Panc1 (cell line): Measurements from ENCODE around the gene PDE4A. TPM values are rescaled to one million over a fixed set of nuclear protein-coding genes. Genes with fewer than 3 reads are reported as not detected.

ENCODE experiments used
- ATAC-seq: fragments of 200-7000 bp; cut with Tn5 transposase; 2 replicates; pipeline ENCODE4 v1.9.1; 2020; ENCODE audit warnings: mild to moderate bottlenecking, moderate library complexity
- BruUV-seq: library from RNA; stranded (reverse); fragments of 400-500 nt; replicated peaks from 2 replicates; lab custom pipeline; 2021; lab: Mats Ljungman, UMichigan
- CTCF ChIA-PET: fragments of 300-600 bp; sonication (Branson Sonifier 250); formaldehyde crosslinking; loops from one replicate; lab custom pipeline; 2022; ENCODE audit warnings: antibody characterized with exemption; lab: Charles Lee
- POLR2A ChIA-PET: fragments of 300-600 bp; sonication (Branson Sonifier 250); formaldehyde crosslinking; loops from one replicate; lab custom pipeline; 2022; ENCODE audit warnings: antibody characterized with exemption; lab: Charles Lee
- DNase-seq: peaks from one replicate; pipeline ENCODE4 v3.0.0-alpha.2; 2010; ENCODE audit warnings: low read depth, low spot score
- H3K27ac ChIP-seq: 2 replicates; pipeline ENCODE4 v1.5.1; 2011; ENCODE audit warnings: mild to moderate bottlenecking, low read length, inconsistent platforms
- H3K27me3 ChIP-seq: fragments of 200-500 bp; sonication (Bioruptor generic); 2 replicates; pipeline ENCODE4 v1.6.0; 2014; ENCODE audit warnings: low read length, inconsistent platforms; ENCODE audit not compliant: control insufficient read depth, insufficient read depth
- H3K36me3 ChIP-seq: fragments of 200-500 bp; sonication (Bioruptor generic); 2 replicates; pipeline ENCODE4 v1.5.1; 2014; ENCODE audit warnings: inconsistent platforms, mild to moderate bottlenecking, low read length, moderate library complexity; ENCODE audit not compliant: control insufficient read depth, insufficient read depth
- H3K4me1 ChIP-seq: 2 replicates; pipeline ENCODE4 v1.5.1; 2011; ENCODE audit warnings: inconsistent platforms, mild to moderate bottlenecking, low read length, moderate library complexity; ENCODE audit not compliant: control insufficient read depth, insufficient read depth
- H3K4me3 ChIP-seq, 2 experiments: 2 replicates each; pipeline ENCODE4 v1.5.1; 2011 to 2012; ENCODE audit warnings: low read depth in 2 of 2, low read length in 2 of 2, mild to moderate bottlenecking in 2 of 2, inconsistent platforms in 1 of 2, moderate library complexity in 1 of 2
- H3K9me3 ChIP-seq: fragments of 200-500 bp; sonication (Bioruptor generic); 2 replicates; pipeline ENCODE4 v1.5.1; 2014; ENCODE audit warnings: low read depth, mild to moderate bottlenecking, inconsistent platforms, low read length, moderate library complexity; ENCODE audit not compliant: control insufficient read depth, insufficient read depth
- POLR2AphosphoS5 ChIP-seq: IDR thresholded peaks from 2 replicates; pipeline ENCODE4 v1.6.1; 2012; ENCODE audit warnings: mild to moderate bottlenecking, low read depth, low read length, moderate library complexity
- SIN3A ChIP-seq: IDR thresholded peaks from 2 replicates; pipeline ENCODE4 v1.6.1; 2012; ENCODE audit warnings: low read depth, mild to moderate bottlenecking, low read length, moderate library complexity, borderline replicate concordance; ENCODE audit not compliant: insufficient read depth
- TCF7L2 ChIP-seq: IDR thresholded peaks from 2 replicates; pipeline ENCODE4 v1.6.1; 2011; ENCODE audit warnings: mild to moderate bottlenecking, low read depth, low read length, inconsistent platforms
- in situ Hi-C: cut with HindIII; loops from 2 replicates; pipeline ENCODE4 v1.10.0; 2016; ENCODE audit warnings: low sequenced_read_pairs, low pct_unique_long_range_greater_than_20kb
- intact Hi-C: fragments of 100-400 bp; cut with micrococcal nuclease; formaldehyde crosslinking; loops from one replicate; pipeline ENCODE4 v1.10.0; 2022; ENCODE audit not compliant: unreplicated experiment
- total RNA-seq: library from RNA; stranded (reverse); gene quantifications from one replicate; pipeline ENCODE4 v1.2.1, GENCODE V29; 2021; ENCODE audit not compliant: unreplicated experiment
- TF ChIP-seq, protein P1 (sequence below): fragments of 450-650 bp; IDR thresholded peaks from 2 replicates; pipeline ENCODE4 v1.5.1; 2017; ENCODE audit warnings: mild to moderate bottlenecking
- TF ChIP-seq, protein P2 (sequence below), 2 experiments: IDR thresholded peaks; 2 replicates each; pipeline ENCODE4 v1.6.1; 2011 to 2012; ENCODE audit warnings: low read depth in 2 of 2, control low read depth in 1 of 2, low read length in 1 of 2, mild to moderate bottlenecking in 1 of 2, moderate library complexity in 1 of 2; ENCODE audit not compliant: insufficient read depth in 1 of 2

Gene PDE4A
- total RNA-seq, 1 experiment from 2014 or later = 25.8 TPM

GRCh38 chr19:10412257-10412977 lies 7.9 kb upstream of the PDE4A start:
- in situ Hi-C loops (no loop called here), intact Hi-C loops (no loop called here)
- Histone ChIP-seq H3K36me3 (no peaks in the 10 kb centered on the region), H3K4me1 (0 out of 2 replicates have a peak, but pooled peaks cover 5% of the 10 kb centered on the region), H3K4me3 (no peak overlapping the region), H3K27ac (no peak overlapping the region), H3K27me3 (no peaks in the 10 kb centered on the region), H3K9me3 (no peaks in the 10 kb centered on the region)
- no peak for DNase-seq
- ChIA-PET POLR2A (interaction anchor here (0.8 kb wide), 1 partner anchor 139 kb away, joined by 5 read pairs; no protein-coding TSS in a partner anchor), CTCF (interaction anchor here (0.6 kb wide), 1 partner anchor 31 kb away, joined by 4 read pairs; no protein-coding TSS in a partner anchor)
- BruUV-seq = no TSS peak
- TF ChIP-seq, protein P1, sequence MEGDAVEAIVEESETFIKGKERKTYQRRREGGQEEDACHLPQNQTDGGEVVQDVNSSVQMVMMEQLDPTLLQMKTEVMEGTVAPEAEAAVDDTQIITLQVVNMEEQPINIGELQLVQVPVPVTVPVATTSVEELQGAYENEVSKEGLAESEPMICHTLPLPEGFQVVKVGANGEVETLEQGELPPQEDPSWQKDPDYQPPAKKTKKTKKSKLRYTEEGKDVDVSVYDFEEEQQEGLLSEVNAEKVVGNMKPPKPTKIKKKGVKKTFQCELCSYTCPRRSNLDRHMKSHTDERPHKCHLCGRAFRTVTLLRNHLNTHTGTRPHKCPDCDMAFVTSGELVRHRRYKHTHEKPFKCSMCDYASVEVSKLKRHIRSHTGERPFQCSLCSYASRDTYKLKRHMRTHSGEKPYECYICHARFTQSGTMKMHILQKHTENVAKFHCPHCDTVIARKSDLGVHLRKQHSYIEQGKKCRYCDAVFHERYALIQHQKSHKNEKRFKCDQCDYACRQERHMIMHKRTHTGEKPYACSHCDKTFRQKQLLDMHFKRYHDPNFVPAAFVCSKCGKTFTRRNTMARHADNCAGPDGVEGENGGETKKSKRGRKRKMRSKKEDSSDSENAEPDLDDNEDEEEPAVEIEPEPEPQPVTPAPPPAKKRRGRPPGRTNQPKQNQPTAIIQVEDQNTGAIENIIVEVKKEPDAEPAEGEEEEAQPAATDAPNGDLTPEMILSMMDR = no peak
- no peak for ATAC-seq

DNA sequence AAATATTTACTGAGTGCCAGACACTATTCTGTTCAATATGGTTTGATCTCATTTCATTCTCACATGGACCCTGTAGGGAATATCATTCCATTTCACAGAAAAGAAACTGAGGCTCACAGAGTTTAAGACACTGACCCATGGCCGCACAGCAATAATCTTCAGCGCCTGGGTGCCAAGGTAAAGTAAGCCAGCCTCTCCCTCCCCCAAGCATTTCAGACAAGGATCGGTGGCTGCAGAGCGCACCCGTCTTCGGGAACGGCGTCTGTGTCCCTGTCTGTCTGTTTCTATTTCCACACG lies 4.3 kb upstream of the PDE4A start:
- H3K4me3 ChIP-seq = peak overlapping the region; percentile 65 to 68
- intact Hi-C loops = no loop called here
- in situ Hi-C loops = no loop called here
- DNase-seq (no peak), ATAC-seq (no peak)
- H3K27me3 ChIP-seq = no peaks in the 10 kb centered on the region
- H3K36me3 ChIP-seq = no peaks in the 10 kb centered on the region; the same call in 1 of the 2 replicates
- peaks cover 5% of the 10 kb centered on the region for H3K4me1 ChIP-seq
- POLR2A ChIA-PET = interaction anchor here (0.5 kb wide), 1 partner anchor 9 kb away, joined by 3 read pairs; no protein-coding TSS in a partner anchor
- peak overlapping the region; percentile 73 for H3K27ac ChIP-seq
- CTCF ChIA-PET = interaction anchor here (1.2 kb wide), 1 partner anchor 10 kb away, joined by 4 read pairs; no protein-coding TSS in a partner anchor
- no peaks in the 10 kb centered on the region for H3K9me3 ChIP-seq
- BruUV-seq = no TSS peak
- TF ChIP-seq, protein P2, sequence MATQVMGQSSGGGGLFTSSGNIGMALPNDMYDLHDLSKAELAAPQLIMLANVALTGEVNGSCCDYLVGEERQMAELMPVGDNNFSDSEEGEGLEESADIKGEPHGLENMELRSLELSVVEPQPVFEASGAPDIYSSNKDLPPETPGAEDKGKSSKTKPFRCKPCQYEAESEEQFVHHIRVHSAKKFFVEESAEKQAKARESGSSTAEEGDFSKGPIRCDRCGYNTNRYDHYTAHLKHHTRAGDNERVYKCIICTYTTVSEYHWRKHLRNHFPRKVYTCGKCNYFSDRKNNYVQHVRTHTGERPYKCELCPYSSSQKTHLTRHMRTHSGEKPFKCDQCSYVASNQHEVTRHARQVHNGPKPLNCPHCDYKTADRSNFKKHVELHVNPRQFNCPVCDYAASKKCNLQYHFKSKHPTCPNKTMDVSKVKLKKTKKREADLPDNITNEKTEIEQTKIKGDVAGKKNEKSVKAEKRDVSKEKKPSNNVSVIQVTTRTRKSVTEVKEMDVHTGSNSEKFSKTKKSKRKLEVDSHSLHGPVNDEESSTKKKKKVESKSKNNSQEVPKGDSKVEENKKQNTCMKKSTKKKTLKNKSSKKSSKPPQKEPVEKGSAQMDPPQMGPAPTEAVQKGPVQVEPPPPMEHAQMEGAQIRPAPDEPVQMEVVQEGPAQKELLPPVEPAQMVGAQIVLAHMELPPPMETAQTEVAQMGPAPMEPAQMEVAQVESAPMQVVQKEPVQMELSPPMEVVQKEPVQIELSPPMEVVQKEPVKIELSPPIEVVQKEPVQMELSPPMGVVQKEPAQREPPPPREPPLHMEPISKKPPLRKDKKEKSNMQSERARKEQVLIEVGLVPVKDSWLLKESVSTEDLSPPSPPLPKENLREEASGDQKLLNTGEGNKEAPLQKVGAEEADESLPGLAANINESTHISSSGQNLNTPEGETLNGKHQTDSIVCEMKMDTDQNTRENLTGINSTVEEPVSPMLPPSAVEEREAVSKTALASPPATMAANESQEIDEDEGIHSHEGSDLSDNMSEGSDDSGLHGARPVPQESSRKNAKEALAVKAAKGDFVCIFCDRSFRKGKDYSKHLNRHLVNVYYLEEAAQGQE (IDR thresholded peaks at IDR 0.05; ENCODE audit: insufficient read depth in 1 of 2, low read depth in 2 of 2, low read length in 1 of 2) = no peak
- TF ChIP-seq POLR2AphosphoS5 (no peak), SIN3A (no peak), TCF7L2 (no peak)
- TF ChIP-seq, protein P1 = no peak
